GM18499 (cell line): ENCODE data around the gene KRTAP22-2.

ENCODE experiments used
- ATAC-seq: cut with Tn5 transposase; IDR thresholded peaks from one replicate; pipeline ENCODE4 v1.9.1; 2021; ENCODE audit warnings: moderate number of reproducible peaks; ENCODE audit not compliant: insufficient read depth, unreplicated experiment

The KRTAP22-2 gene

DNA sequence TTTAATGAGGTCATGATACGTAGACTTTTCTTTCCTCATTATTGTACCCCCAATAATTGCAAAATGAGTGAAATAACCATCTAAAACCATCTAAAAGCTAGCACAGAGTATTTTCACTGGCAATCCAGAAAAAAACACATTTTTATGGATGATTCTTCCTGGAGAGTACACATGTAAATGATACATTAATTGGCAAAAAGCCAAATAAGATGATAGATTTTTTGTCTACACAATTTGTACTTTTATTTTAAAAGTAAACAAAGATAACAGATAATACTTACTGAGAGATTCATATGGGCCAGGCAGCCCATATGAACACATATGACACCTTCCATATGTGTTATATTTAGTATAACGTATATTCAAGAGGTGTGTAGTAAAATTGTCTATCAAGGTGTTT is 26.6 kb downstream of the KRTAP22-2 start:
- ATAC-seq, result no peak

DNA sequence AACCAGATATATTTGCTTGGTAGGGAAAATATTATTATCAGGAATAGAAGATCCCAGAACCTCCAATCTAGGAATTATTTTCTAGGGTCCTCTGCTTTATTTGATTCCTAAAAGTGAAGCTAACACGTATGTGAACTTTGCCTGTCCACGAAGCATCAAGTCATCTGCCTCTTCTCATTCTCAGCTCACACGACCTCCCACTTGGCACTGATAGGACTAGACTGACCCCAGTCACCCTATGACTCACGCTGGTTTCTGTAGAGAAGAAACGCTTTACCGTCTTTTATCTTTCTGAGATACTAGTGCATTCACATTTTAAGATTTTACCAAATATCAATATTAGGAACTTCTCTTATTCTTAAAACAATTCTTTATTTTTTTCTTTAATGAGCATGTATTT is 27.1 kb downstream of the KRTAP22-2 start:
- ATAC-seq, result no peak

DNA sequence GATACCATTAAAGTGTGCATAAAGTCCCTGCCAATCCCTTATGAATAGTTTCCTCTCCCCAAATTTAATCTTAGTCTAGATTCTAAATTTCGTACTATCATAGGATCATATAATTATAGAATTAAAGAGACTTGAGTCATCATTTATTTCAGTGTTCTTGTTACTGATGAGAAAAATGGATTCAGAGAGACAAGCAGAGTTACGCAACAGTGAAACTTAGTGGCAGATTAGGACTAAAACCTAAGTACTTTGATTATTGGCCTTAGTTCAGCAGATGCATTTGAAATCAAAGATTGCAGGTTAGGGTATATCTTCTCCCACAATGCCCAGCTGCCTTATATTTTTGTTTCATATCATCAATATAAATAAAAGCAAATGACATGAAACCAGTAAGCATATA is 28.2 kb downstream of the KRTAP22-2 start:
- ATAC-seq, result no peak

DNA sequence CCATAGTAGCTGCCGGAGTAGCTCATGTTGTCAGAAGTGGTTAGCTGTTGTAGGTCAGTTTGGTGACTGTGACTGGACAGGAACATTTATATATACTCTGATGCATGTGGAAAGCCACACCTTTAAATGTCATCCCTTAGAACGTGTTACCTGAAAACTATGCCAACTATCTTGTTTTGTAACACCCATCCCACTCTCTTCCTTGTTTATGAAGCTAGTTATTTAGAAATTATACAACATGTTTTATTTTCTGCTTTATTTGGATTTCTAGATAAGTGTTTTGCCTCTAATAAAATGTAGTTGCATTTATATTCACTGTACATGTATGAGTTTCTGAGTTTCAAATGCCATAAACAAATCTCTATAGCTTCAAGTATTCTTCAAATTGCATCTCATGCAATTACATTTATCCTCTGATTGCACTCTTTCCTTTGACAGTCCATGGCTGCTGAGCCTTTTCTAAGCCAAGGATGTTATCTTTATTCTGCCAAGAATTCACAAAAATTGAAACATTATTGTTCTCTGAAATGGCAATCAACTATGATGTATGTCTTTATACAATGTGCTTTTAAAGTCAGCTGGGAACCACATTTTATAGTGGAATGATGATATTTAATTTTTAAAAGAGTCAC is 28.8 kb downstream of the KRTAP22-2 start, which contains the start of gene KRTAP19-7:
TSS of gene KRTAP19-7 (minus strand) at position 51 of the 632 bp plus-strand sequence. CDS start at position 26, 25 bp downstream.
- ATAC-seq, result no peak

DNA sequence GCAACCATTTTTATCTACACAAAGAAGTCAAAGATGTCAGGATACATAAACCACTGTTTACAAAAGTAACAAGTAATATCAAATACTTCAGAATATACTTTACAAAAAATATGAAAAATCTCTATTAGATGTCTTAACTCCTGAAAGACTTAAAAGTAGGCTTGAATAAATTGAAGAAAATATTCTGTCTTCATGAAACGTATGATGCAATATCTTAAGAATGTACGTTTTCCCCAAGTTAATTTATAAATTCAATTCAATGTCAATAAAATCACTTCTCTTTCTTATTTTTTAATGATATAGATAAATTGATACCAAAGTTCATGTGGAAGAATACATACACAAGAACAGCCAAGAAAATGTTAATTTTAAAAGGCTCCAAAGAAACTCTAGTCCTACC is 35.1 kb downstream of the KRTAP22-2 start:
- ATAC-seq, result no peak

DNA sequence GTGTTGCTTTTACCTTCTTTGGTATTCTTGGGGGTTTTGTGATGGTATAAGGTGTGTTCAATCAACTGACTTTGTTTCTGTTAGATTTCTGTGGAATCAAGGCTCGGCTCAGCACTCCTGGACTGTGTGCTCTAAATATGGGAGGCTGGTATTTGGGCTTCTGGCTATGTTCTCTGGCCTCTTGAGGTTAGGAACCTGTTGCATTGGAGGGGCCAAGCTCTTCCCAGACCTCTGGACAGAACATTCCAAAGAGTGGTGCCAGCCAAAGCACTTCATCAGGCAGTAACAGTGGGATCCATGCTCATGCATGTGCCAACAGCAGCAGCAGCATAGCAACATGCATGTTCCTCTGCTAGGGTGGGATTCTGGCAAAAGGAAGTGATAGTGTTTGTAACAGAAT is 37.4 kb downstream of the KRTAP22-2 start:
- no peak for ATAC-seq

DNA sequence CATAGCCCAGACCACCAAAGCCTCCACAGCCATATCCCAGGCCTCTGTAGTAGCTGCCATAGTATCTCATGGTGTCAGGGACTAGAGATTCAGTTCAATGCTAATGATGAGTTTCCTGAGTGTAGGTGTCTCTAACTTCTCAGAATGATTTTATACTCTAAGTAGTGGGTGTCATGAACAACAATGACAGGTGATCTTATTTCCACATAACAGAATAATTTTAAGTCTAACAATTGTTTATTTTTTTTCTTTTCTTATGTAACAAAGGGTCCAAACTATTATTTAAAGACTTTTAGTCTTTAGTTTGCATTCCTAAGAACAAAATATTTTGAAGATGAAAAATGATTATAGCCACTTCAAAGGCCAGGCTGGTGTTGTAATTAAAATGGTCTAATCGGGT is 48.4 kb downstream of the KRTAP22-2 start, which contains the start of gene KRTAP19-6:
TSS of gene KRTAP19-6 (minus strand) at position 101 of the 400 bp plus-strand sequence. CDS start at position 70, 31 bp downstream.
- no peak for ATAC-seq
